ENCODE measurements around the gene SND1.

GRCh38 chr7:127874951-127875608, 223.1 kb downstream of the SND1 start:
- TF ChIP-seq POLR2AphosphoS5 (IDR thresholded peaks at IDR 0.05; ENCODE audit: insufficient read depth, low read depth, low read length), result no peak
- no peak for TF ChIP-seq CTCF (IDR thresholded peaks at IDR 0.05; ENCODE audit: extremely low read depth in 1 of 2, insufficient read depth in 1 of 2, low read depth in 1 of 2, low read length in 2 of 2)
- TF ChIP-seq POLR2A (IDR thresholded peaks at IDR 0.05; ENCODE audit: low read depth, low read length), result no peak
- no peak for TF ChIP-seq MYC (IDR thresholded peaks at IDR 0.05; ENCODE audit: low read depth, low read length)
- no peak for TF ChIP-seq EZH2 (IDR thresholded peaks at IDR 0.05; ENCODE audit: borderline replicate concordance, low read depth, low read length, severe bottlenecking)
- TF ChIP-seq GATA2 (IDR thresholded peaks at IDR 0.05; ENCODE audit: insufficient read depth, insufficient read length, low read depth, low read length), result no peak
- no peak for TF ChIP-seq JUN (IDR thresholded peaks at IDR 0.05; ENCODE audit: borderline replicate concordance, insufficient read depth, insufficient read length, low read depth)
- no peak for TF ChIP-seq MAX (IDR thresholded peaks at IDR 0.05; ENCODE audit: insufficient read depth, insufficient read length)
- TF ChIP-seq FOS (IDR thresholded peaks at IDR 0.05; ENCODE audit: borderline replicate concordance, insufficient read depth, low read length), result no peak

All from endothelial cell of umbilical vein (primary cell).